SU-DHL-6 (cell line): ENCODE data around the gene GLIS2.
"Not testable (repeated sequence)": the region's sequence is repeated elsewhere in the genome, so short reads cannot be mapped to it uniquely, and the experiment has no call there.

Experiments used
- H2AFZ ChIP-seq: fragments of 200-600 bp; sonication (generic); 2 replicates; pipeline ENCODE4 v1.6.1; 2014; ENCODE audit warnings: low read depth, mild to moderate bottlenecking, moderate library complexity, mixed read lengths, antibody characterized with exemption, low read length; ENCODE audit not compliant: severe bottlenecking
- H3F3A ChIP-seq: fragments of 200-600 bp; shearing (Covaris generic); 2 replicates; pipeline ENCODE4 v1.6.0; 2016; ENCODE audit warnings: antibody characterized with exemption, mild to moderate bottlenecking; ENCODE audit not compliant: insufficient read depth
- H3K27ac ChIP-seq: fragments of 200-600 bp; sonication (generic); 2 replicates; pipeline ENCODE4 v1.5.1; 2016; ENCODE audit warnings: low read depth, mild to moderate bottlenecking, low read length, moderate library complexity, mixed read lengths
- H3K27me3 ChIP-seq: fragments of 200-600 bp; sonication (generic), shearing (Covaris generic); 2 replicates; pipeline ENCODE4 v1.6.0; 2014; ENCODE audit warnings: mild to moderate bottlenecking, low read length
- H3K36me3 ChIP-seq: fragments of 200-600 bp; sonication (generic); 2 replicates; pipeline ENCODE4 v1.6.1; 2014; ENCODE audit warnings: mild to moderate bottlenecking, low read length, mixed read lengths
- H3K4me2 ChIP-seq: fragments of 300-600, 200-600 bp; shearing (Covaris generic), sonication (generic); 2 replicates; pipeline ENCODE4 v1.6.0; 2014; ENCODE audit warnings: low read length, low read depth, mild to moderate bottlenecking; ENCODE audit not compliant: poor library complexity, severe bottlenecking
- H3K4me3 ChIP-seq: fragments of 200-600 bp; sonication (generic); 2 replicates; pipeline ENCODE4 v1.5.1; 2014; ENCODE audit warnings: antibody characterized with exemption, low read length, mild to moderate bottlenecking, mixed read lengths; ENCODE audit not compliant: insufficient read depth, poor library complexity, severe bottlenecking
- H3K79me2 ChIP-seq: fragments of 200-600 bp; sonication (generic); 2 replicates; pipeline ENCODE4 v1.6.1; 2014; ENCODE audit warnings: mild to moderate bottlenecking, low read length, moderate library complexity; ENCODE audit not compliant: insufficient read depth
- H3K9ac ChIP-seq: fragments of 200-600 bp; sonication (generic); 2 replicates; pipeline ENCODE4 v1.7.0; 2014; ENCODE audit warnings: mild to moderate bottlenecking, low read length
- H3K9me2 ChIP-seq: fragments of 200-600 bp; sonication (generic); replicated peaks from 2 replicates; pipeline ENCODE4 v1.6.1; 2014; ENCODE audit warnings: low read length; ENCODE audit not compliant: insufficient read depth
- H3K9me3 ChIP-seq: fragments of 200-600 bp; sonication (generic); 2 replicates; pipeline ENCODE4 v1.6.1; 2014; ENCODE audit warnings: low read length, mixed read lengths; ENCODE audit not compliant: insufficient read depth
- H4K20me1 ChIP-seq: fragments of 200-600 bp; sonication (generic); 2 replicates; pipeline ENCODE4 v1.6.1; 2014; ENCODE audit warnings: low read depth, mild to moderate bottlenecking, antibody characterized with exemption, low read length, moderate library complexity, mixed read lengths
- EZH2phosphoT487 ChIP-seq: fragments of 200-600 bp; sonication (generic), shearing (Covaris generic); conservative IDR thresholded peaks from 2 replicates; pipeline ENCODE4 v1.6.1; 2018; ENCODE audit warnings: mild to moderate bottlenecking, antibody characterized with exemption, low read length, moderate library complexity, mixed read lengths
- TF ChIP-seq, protein P1 (sequence below): fragments of 200-600 bp; sonication (generic); IDR thresholded peaks from one replicate; pipeline ENCODE4 v1.5.1; 2017; ENCODE audit warnings: antibody characterized with exemption, mild to moderate bottlenecking, low read length, moderate library complexity; ENCODE audit not compliant: insufficient read depth, poor library complexity, severe bottlenecking

Gene GLIS2

DNA sequence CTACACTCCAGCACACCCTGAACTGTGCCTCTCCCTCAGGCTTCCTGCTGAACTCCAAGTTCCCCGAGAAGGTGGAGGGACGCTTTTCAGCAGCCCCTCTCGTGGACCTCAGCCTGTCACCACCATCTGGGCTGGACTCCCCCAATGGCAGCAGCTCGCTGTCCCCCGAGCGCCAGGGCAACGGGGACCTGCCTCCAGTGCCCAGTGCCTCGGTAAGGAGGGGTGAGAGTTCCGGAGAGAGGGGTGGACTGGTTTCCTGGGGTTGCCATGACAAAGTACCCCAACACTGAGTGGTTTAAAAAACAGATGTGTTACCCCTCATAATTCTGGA, 17.4 kb downstream of the GLIS2 start:
- no peaks in the 10 kb centered on the region for H3K27me3 ChIP-seq
- no peak overlapping the region for H3K4me2 ChIP-seq
- no peaks in the 10 kb centered on the region for H4K20me1 ChIP-seq
- H3K9me3 ChIP-seq, result no peaks in the 10 kb centered on the region
- H3K79me2 ChIP-seq, result no peaks in the 10 kb centered on the region
- H3K4me3 ChIP-seq, result no peak overlapping the region
- H2AFZ ChIP-seq, result no peak overlapping the region
- H3F3A ChIP-seq, result no peaks in the 10 kb centered on the region
- no peaks in the 10 kb centered on the region for H3K9me2 ChIP-seq
- no peak for TF ChIP-seq EZH2phosphoT487
- TF ChIP-seq, protein P1, sequence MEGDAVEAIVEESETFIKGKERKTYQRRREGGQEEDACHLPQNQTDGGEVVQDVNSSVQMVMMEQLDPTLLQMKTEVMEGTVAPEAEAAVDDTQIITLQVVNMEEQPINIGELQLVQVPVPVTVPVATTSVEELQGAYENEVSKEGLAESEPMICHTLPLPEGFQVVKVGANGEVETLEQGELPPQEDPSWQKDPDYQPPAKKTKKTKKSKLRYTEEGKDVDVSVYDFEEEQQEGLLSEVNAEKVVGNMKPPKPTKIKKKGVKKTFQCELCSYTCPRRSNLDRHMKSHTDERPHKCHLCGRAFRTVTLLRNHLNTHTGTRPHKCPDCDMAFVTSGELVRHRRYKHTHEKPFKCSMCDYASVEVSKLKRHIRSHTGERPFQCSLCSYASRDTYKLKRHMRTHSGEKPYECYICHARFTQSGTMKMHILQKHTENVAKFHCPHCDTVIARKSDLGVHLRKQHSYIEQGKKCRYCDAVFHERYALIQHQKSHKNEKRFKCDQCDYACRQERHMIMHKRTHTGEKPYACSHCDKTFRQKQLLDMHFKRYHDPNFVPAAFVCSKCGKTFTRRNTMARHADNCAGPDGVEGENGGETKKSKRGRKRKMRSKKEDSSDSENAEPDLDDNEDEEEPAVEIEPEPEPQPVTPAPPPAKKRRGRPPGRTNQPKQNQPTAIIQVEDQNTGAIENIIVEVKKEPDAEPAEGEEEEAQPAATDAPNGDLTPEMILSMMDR, result no peak
- no peak overlapping the region for H3K9ac ChIP-seq
- H3K36me3 ChIP-seq, result no peaks in the 10 kb centered on the region
- no peak overlapping the region for H3K27ac ChIP-seq

GRCh38 chr16:4333714-4334113, 17.8 kb downstream of the GLIS2 start:
- H3K27ac ChIP-seq, H4K20me1 ChIP-seq, H3K27me3 ChIP-seq, H3K4me2 ChIP-seq, H3K9me3 ChIP-seq, H3K79me2 ChIP-seq, H3K9me2 ChIP-seq, H3K4me3 ChIP-seq, H3K9ac ChIP-seq, H3F3A ChIP-seq, H3K36me3 ChIP-seq, H2AFZ ChIP-seq: not testable (repeated sequence)

- H3K36me3 ChIP-seq, result no peaks in the 10 kb centered on the region
- H3K9me3 ChIP-seq, result no peaks in the 10 kb centered on the region
- H4K20me1 ChIP-seq, result no peaks in the 10 kb centered on the region
- no peak overlapping the region for H3K4me3 ChIP-seq
- TF ChIP-seq, protein P1, result no peak
- TF ChIP-seq EZH2phosphoT487, result no peak
- no peaks in the 10 kb centered on the region for H3K79me2 ChIP-seq
- H2AFZ ChIP-seq, result no peak overlapping the region
- no peak overlapping the region for H3K9ac ChIP-seq
- no peak overlapping the region for H3K27ac ChIP-seq
- no peaks in the 10 kb centered on the region for H3K27me3 ChIP-seq
- no peaks in the 10 kb centered on the region for H3K9me2 ChIP-seq
- H3K4me2 ChIP-seq, result no peak overlapping the region
- no peaks in the 10 kb centered on the region for H3F3A ChIP-seq
Observed at GRCh38 chr16:4334724-4335495, 19.0 kb downstream of the GLIS2 start.

DNA sequence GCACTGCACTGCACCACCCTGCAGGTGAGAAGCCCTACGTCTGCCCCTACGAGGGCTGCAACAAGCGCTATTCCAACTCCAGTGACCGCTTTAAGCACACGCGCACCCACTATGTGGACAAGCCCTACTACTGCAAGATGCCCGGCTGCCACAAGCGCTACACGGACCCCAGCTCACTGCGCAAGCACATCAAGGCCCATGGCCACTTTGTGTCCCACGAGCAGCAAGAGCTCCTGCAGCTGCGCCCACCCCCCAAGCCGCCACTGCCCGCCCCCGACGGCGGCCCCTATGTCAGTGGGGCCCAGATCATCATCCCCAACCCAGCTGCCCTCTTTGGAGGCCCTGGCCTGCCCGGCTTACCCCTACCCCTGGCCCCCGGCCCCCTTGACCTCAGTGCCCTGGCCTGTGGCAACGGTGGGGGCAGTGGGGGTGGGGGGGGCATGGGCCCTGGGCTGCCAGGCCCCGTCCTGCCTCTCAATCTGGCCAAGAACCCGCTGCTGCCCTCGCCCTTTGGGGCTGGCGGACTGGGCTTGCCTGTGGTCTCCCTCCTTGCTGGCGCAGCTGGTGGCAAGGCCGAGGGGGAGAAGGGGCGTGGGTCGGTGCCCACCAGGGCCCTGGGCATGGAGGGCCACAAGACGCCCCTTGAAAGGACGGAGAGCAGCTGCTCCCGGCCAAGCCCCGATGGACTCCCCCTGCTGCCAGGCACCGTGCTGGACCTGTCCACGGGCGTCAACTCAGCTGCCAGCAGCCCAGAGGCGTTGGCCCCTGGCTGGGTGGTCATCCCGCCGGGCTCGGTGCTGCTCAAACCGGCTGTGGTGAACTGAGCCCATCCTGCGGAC, 21.1 kb downstream of the GLIS2 start:
- H3K36me3 ChIP-seq, result no peaks in the 10 kb centered on the region
- no peak overlapping the region for H3K27ac ChIP-seq
- no peaks in the 10 kb centered on the region; the same call in 1 of the 2 replicates for H3K79me2 ChIP-seq
- no peak overlapping the region for H3K4me2 ChIP-seq
- H4K20me1 ChIP-seq, result no peaks in the 10 kb centered on the region
- H3F3A ChIP-seq, result no peaks in the 10 kb centered on the region
- TF ChIP-seq, protein P1, result no peak
- TF ChIP-seq EZH2phosphoT487, result no peak
- H2AFZ ChIP-seq, result no peak overlapping the region
- H3K9me3 ChIP-seq, result no peaks in the 10 kb centered on the region
- no peak overlapping the region for H3K4me3 ChIP-seq
- H3K27me3 ChIP-seq, result no peaks in the 10 kb centered on the region
- no peak overlapping the region for H3K9ac ChIP-seq
- H3K9me2 ChIP-seq, result no peaks in the 10 kb centered on the region
